ENCODE measurements around the gene FRMD1.

The FRMD1 gene

GRCh38 chr6:168053957-168054471, 25.0 kb downstream of the FRMD1 start:
- no peak for FAIRE-seq

GRCh38 chr6:168053086-168053956, 25.7 kb downstream of the FRMD1 start:
- no peak for FAIRE-seq

GRCh38 chr6:168052291-168052891, 26.6 kb downstream of the FRMD1 start:
- FAIRE-seq, result no peak

- no peak for FAIRE-seq
These were observed 27.4 kb downstream of the FRMD1 start for GRCh38 chr6:168051648-168052047.

GRCh38 chr6:168050881-168051586, 28.0 kb downstream of the FRMD1 start:
- FAIRE-seq, result no peak

GRCh38 chr6:168050225-168050880, 28.7 kb downstream of the FRMD1 start:
- no peak for FAIRE-seq

- FAIRE-seq, result no peak
These were observed 29.2 kb downstream of the FRMD1 start for GRCh38 chr6:168049706-168050224.

GRCh38 chr6:168049277-168049676, 29.7 kb downstream of the FRMD1 start:
- no peak for FAIRE-seq

GRCh38 chr6:168048724-168049025, 30.3 kb downstream of the FRMD1 start:
- FAIRE-seq, result no peak

GRCh38 chr6:168047841-168048723, 30.9 kb downstream of the FRMD1 start:
- FAIRE-seq, result no peak

GRCh38 chr6:168046696-168047095, 32.3 kb downstream of the FRMD1 start:
- FAIRE-seq, result no peak

- FAIRE-seq, result no peak
These were observed 33.0 kb downstream of the FRMD1 start for GRCh38 chr6:168045706-168046620.

- no peak for FAIRE-seq
These were observed 33.8 kb downstream of the FRMD1 start for GRCh38 chr6:168045141-168045691.

GRCh38 chr6:168044521-168045130, 34.4 kb downstream of the FRMD1 start:
- FAIRE-seq, result no peak

GRCh38 chr6:168043848-168044415, 35.1 kb downstream of the FRMD1 start:
- no peak for FAIRE-seq

- no peak for FAIRE-seq
These were observed 35.7 kb downstream of the FRMD1 start for GRCh38 chr6:168043193-168043847.

GRCh38 chr6:168042426-168043192, 36.4 kb downstream of the FRMD1 start:
- FAIRE-seq, result no peak

- no peak for FAIRE-seq
These were observed 37.1 kb downstream of the FRMD1 start for GRCh38 chr6:168041928-168042327.

Data from islet of Langerhans (tissue), 1 donor.